PFSK-1 (cell line): Measurements from ENCODE around the gene COX8C.

Experiments used
- FOXP2 ChIP-seq: optimal IDR thresholded peaks from 2 replicates; pipeline ENCODE3; 2011; ENCODE audit warnings: borderline replicate concordance, control low read depth, inconsistent platforms; ENCODE audit not compliant: insufficient read depth; ENCODE audit errors: extremely low read length, extremely low read depth
- POLR2AphosphoS5 ChIP-seq: IDR thresholded peaks from 2 replicates; pipeline ENCODE4 v1.6.1; 2012; ENCODE audit warnings: low read depth, mild to moderate bottlenecking, control low read depth, low read length, moderate library complexity
- SIN3A ChIP-seq: IDR thresholded peaks from 2 replicates; pipeline ENCODE4 v1.6.1; 2012; ENCODE audit warnings: mild to moderate bottlenecking, low read length, moderate library complexity, borderline replicate concordance; ENCODE audit not compliant: insufficient read depth
- TAF1 ChIP-seq: IDR thresholded peaks from 2 replicates; pipeline ENCODE4 v1.6.1; 2012; ENCODE audit warnings: low read length, control low read depth, borderline replicate concordance; ENCODE audit not compliant: insufficient read depth
- TF ChIP-seq, protein P1 (sequence below), 2 experiments: IDR thresholded peaks; 2 replicates each; pipeline versions ENCODE4 v1.6.1 to v1.8.0; 2011 to 2012; ENCODE audit warnings: low read depth in 2 of 2, low read length in 2 of 2, control low read depth in 1 of 2, inconsistent platforms in 1 of 2, mild to moderate bottlenecking in 1 of 2, moderate library complexity in 1 of 2; ENCODE audit not compliant: insufficient read depth in 1 of 2

DNA sequence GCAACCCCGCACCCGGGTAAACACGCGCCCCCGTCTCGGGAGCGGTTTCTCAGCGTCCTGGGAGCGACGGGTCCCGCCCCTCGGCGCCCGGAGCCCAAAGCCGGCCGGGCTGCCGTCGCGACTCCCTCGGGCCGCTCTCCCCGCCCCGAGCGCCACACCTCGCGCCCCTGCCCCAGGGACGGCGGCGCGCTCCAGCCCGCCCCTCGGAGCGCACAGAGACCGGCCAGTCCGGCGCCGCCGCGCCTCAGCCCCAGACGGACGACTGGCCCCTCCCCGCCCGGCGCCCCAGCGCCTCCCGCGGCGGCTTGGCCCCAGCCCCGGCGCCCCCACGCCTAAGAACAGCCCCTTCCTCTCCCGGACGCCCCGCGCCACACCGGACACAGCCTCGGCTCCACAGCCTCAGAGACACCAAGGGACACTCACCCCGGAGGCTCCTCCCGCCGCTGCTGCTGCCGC is 14.6 kb upstream of the COX8C start:
- TF ChIP-seq TAF1 (no peak), POLR2AphosphoS5 (no peak), SIN3A (no peak), FOXP2 (no peak)
- TF ChIP-seq, protein P1, sequence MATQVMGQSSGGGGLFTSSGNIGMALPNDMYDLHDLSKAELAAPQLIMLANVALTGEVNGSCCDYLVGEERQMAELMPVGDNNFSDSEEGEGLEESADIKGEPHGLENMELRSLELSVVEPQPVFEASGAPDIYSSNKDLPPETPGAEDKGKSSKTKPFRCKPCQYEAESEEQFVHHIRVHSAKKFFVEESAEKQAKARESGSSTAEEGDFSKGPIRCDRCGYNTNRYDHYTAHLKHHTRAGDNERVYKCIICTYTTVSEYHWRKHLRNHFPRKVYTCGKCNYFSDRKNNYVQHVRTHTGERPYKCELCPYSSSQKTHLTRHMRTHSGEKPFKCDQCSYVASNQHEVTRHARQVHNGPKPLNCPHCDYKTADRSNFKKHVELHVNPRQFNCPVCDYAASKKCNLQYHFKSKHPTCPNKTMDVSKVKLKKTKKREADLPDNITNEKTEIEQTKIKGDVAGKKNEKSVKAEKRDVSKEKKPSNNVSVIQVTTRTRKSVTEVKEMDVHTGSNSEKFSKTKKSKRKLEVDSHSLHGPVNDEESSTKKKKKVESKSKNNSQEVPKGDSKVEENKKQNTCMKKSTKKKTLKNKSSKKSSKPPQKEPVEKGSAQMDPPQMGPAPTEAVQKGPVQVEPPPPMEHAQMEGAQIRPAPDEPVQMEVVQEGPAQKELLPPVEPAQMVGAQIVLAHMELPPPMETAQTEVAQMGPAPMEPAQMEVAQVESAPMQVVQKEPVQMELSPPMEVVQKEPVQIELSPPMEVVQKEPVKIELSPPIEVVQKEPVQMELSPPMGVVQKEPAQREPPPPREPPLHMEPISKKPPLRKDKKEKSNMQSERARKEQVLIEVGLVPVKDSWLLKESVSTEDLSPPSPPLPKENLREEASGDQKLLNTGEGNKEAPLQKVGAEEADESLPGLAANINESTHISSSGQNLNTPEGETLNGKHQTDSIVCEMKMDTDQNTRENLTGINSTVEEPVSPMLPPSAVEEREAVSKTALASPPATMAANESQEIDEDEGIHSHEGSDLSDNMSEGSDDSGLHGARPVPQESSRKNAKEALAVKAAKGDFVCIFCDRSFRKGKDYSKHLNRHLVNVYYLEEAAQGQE (IDR thresholded peaks at IDR 0.05; ENCODE audit: insufficient read depth in 1 of 2, low read depth in 2 of 2, low read length in 2 of 2), result no peak
